ENCODE results near the gene ARPC2.
"Not testable (repeated sequence)": the region's sequence is repeated elsewhere in the genome, so short reads cannot be mapped to it uniquely, and the experiment has no call there.

The ARPC2 gene

GRCh38 chr2:218271487-218271797 is 54.5 kb downstream of the ARPC2 start:
- no peak for DNase-seq (ENCODE audit: low read depth)

DNA sequence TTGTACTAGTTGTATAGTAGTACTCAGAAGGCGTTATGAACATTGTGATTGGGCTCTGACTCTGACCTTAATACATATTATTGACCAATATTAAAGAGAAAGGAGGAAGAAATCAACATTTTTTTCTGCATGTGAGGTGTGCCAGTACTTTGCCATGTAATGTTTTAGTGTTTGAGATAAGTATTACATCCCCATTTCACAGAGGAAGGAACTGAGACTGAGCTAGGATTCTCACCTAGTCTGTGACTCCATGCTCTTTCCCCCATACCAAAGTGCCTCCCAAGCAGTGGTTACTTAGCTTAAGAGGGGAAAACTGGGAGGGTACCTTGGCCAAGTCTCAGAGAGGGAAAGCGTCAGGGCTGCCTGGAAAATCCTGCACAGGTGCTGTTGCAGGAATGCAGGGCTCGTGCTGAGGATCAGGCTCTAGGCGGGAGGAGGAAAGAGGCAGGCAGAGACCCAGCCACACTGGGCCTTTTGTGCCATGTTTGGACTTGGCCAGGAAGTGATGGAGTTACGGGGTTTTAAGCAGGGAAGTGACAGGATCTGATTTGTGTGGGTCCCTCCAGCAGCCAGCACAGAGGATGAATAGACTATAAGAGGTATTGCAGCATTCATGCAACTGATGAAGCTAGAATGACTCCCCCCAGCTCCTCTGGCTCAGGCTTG is 55.0 kb downstream of the ARPC2 start:
- DNase-seq (ENCODE audit: low read depth): no peak

- DNase-seq (ENCODE audit: low read depth): peak; percentile 51
Measured at GRCh38 chr2:218272531-218273212, 55.7 kb downstream of the ARPC2 start.

DNA sequence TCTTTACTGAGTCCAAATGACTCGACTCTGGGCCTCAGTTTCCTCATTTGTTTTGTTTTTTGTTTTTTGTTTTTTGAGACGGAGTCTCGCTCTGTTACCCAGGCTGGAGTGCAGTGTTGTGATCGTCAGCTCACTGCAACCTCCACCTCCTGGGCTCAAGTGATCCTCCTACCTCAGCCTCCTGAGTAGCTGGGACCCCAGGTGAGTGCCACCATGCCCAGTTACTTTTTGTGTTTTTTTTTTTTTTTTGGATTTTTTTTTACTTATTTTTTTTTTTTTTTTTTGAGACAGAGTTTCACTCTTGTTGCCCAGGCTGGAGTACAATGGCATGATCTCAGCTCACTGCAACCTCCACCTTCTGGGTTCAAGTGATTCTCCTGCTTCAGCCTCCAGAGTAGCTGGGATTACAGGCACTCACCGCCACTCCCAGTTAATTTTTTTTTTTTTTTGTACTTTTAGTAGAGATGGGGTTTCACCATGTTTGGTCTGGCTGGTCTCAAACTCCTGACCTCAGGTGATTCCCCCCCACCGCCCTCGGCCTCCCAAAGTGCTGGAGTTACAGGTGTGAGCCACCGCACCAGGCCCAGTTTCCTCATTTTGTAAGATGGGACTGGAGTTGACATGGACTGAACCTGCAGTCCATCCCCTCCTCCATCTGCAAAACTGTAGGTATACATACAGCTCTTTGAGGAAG is 56.4 kb downstream of the ARPC2 start:
- DNase-seq (ENCODE audit: low read depth): not testable (repeated sequence)

DNA sequence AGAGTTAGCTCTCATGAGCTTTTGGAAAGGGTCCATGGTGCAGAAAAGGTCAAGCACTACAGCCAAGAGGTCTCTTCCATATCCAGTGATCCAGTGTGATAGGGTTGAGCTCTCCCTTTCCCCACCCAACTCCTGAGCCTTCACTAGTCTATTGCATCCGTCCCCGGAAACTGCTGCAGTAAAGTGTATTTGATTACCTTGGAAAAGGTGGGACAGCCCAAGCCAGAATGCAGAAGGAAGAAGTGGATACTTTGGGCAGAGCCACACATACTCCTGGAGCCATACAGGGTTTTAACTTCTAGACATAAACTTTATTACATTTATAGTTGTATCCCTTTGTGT is 56.9 kb downstream of the ARPC2 start:
- no peak for DNase-seq (ENCODE audit: low read depth)

DNA sequence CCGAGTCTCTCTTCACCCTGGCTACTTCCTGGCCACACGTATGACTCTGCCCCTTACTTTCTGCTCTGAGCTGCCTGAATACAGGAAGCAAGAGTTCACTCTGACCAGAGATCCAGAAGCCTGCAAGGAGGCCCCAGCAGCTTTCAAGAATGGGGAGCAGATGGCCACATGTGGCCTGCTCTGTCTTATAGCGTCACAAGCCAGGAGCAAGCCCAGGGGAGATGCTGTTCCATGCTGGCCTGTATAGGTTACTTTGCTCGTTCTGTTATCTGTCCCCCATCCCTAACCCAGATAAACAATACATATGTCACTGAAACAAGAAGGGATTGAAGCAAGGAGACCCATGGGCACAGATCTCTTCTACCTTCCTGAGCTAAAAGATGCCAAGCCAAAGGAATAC is 57.6 kb downstream of the ARPC2 start:
- no peak for DNase-seq (ENCODE audit: low read depth)

- no peak for DNase-seq (ENCODE audit: low read depth)
Measured at GRCh38 chr2:218275371-218276072, 58.5 kb downstream of the ARPC2 start.

- DNase-seq (ENCODE audit: low read depth): no peak
Measured at GRCh38 chr2:218276986-218277755, 60.2 kb downstream of the ARPC2 start.

DNA sequence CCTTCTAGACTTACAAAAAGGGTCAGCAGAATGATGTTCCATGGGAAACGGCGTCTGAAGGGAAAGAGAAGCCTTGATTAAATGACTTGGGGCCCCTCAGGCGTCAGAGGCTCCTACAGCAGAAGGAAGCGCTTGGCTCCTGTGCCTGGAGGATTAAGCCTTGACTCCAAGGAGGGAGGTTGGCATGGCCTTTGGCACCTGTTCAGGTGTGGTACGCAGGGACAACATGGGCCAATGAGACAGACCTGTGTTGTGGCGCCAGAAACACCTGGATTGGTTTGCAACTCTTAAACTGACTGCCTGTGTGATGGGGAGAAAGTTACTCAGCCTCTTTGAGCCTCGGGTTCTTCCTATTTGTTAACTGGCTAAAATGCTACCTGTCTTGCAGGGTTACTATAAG is 60.9 kb downstream of the ARPC2 start:
- no peak for DNase-seq (ENCODE audit: low read depth)

- no peak for DNase-seq (ENCODE audit: low read depth)
Measured at GRCh38 chr2:218278531-218279360, 61.8 kb downstream of the ARPC2 start.

DNA sequence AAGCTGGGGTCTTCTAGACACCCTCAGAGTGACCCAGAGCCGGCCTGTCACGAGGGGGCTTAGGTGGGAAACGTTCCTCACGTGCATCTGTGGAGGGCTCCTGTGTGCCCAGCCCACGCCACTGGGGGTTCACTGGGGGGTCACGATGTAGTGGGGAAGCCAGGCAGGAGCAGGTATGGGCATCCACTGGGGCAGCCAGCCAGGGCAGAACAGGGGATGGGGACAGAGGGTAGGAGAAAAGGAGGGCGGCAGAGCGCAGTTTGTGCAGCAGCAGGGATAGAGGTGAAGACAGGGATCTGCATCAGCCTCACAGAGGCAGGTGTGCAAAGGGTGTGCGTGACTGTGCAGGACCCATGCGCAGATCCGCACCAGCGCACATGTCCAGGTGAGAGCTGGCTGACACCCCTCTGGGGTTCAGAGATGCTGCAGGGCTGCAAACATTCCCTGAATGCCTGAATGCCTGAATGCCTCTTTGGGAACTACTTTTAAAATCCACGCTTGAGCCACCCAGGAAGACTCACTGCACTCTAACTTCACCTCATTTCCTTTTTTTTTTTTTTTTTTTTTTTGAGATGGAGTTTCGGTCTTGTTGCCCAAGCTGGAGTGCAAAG is 63.4 kb downstream of the ARPC2 start:
- DNase-seq (ENCODE audit: low read depth): no peak

- no peak for DNase-seq (ENCODE audit: low read depth)
Measured at GRCh38 chr2:218281449-218281848, 64.5 kb downstream of the ARPC2 start.

DNA sequence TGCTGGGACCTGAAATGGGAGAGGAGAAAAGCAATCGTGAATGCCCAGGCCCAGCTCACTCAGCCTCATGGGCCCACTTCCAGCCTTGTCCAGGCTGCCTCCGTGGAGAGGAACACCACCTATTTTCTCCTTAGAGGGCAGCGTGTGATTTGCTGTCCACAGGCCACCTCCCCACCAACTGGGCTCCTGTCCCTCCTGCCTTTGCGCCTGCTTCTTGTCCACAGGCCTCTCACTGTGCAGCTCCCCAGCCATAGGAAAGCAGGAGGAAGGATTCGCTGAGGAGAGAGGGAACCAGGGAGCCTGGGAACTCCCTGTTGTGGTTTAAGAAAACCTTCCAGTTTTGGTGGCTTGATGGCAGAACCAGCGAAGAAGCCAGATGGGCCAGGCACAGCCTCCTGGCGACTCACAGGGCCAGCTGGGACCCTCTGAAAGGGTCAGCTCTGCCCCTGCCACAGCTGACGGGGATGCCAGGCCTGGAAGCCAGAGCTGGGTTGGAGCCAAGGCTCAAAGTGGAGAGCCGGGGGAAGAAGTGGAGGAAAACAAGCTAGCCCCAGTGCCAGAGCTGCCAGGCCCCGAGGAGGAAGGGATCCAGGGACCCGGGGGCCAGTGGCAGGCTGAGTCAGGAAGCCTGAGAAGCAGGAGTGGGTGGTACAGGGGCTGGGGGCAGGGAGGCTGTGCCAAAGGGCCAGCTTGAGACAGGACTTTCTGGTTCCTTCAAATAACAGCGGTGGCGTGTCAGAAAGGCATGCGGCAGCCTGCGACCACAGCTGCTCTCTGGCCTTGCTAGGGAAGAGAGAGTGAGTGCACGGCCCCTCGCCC is 65.4 kb downstream of the ARPC2 start:
- DNase-seq (ENCODE audit: low read depth): no peak

DNA sequence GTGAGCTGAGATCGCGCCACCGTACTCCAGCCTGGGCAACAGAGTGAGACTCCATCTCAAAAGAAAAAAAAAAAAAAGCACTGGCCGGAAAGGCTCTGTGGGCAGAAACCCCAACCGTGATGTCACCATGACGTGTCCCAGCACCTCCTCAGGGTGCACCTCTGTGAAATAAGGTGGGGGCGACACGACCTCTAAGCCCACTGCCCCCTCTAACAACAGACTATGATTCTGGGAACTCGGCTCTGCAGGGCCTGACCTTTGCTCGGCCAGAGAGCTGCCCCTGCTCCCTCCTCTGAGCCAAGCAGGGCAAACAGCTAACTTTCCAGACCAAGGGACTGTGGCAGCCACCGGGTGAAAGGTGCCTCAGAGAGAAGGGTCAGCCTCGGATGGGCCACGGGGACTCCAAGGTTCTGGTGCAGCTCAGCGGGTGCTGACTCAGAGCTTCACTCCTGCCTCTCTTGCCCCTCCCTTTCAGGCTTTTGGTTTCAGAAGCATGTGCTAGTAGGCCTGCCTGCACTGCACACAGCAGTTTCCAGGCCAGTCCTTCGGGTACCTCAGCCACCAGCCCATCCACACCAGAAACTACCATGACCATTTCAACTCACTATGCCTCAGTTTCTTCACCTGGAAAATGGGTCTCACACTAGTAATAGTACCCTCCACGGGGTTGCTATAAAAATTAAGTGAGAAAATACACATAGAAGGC is 67.3 kb downstream of the ARPC2 start:
- DNase-seq (ENCODE audit: low read depth): no peak

DNA sequence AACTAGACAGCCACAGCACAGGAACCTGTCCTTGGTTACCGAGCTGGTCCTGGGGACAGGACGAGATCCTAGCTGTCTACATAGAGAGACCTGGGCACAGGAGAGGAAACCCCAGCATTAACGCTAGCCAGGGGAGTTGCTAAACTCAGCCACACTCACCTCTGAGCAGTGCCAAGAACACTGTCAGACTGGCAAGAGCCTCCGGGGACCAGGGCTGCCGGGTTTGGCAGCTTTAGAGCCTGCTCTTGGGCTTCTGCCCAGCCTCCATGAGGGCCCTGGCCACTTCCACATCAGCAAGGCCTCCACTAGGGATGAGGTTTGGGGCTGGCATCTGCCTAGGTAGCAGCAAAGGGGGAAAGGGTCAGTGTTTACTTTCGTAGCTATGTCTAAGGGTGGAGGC is 68.6 kb downstream of the ARPC2 start:
- DNase-seq (ENCODE audit: low read depth): no peak

GRCh38 chr2:218286570-218287459 is 69.8 kb downstream of the ARPC2 start:
- DNase-seq (ENCODE audit: low read depth): peak; percentile 36

DNA sequence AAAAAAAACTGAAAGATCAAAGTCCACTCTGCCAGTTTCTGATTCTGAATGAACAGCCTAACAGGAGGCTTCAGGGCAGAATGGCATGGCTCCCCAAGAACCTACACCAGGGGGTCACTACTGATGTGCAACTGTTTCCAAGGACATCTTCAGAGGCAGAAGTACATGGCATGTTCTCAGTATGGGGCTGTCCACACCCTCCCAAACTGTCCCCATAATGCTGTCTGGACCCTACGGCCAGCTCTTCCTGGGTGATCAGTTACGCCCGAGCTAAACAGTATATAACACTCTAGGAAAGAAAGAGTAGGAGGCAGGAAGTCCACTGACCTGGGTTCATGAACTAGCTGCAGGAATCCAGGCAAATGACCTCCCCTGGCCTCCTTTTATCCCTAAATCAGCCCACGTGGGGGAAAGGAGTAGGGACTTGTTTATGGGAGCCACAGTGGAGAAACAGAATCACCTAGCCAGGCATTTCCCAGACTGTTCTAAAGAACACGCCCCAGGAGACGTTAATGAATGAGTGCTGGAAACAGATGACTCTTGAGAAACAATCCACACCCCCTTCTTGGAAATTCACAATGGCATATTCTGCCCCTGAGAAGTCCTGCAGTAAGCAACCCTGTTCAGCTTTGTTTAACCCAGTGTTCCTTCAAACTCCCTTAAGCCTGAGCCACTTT is 72.8 kb downstream of the ARPC2 start:
- no peak for DNase-seq (ENCODE audit: low read depth)
